ENCODE data around the gene CCN5. TPM values are rescaled to one million over a fixed set of nuclear protein-coding genes. Genes with fewer than 3 reads are reported as not detected.

CCN5 gene
- total RNA-seq, 1 experiment from 2014 or later: 0.26 TPM

DNA sequence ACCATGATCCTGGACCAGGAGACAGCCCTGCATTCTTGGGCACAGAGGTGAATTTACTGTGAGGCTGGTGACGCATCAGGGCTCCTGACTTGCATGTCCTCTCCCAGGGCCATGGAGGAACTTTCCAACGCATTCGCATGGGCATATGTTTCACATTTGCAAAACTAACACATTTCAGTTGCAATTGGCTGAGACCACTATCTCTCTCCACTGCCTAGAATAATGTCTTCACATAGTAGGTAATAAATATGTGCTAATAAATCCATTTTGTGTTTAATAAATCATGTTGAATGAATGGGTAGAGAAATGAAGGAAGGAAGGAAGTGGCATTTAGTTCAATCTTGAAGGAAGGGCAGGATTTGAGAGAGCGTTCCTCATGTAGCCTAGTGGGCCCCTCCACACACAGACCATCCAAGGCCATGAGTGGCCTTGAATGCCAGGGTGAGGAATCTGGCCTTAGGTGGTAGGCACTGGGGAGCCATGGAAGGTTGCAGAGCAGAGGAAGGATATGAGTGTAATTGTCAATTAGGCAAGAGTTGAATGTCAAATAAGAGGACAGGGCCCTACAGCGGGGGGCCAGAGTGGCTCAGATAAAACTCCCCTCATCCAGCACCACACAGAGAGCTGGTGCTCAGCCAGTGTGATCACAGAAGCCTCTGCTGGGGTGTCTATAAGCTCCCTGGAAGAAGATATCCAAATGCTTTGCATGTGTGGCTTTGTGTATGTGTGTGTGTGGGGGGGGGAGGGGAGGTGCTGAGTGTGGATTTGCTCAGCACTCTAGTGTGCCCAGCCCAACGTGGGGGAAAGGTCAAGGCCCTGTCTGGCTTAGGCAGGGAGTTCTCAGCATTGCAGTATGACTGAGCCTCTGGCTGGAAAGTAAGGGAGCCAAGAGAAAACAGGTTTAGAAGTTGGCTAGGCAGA lies 30.9 kb upstream of the CCN5 start:
- ATAC-seq (peak; percentile 38), DNase-seq (peak; percentile 32)
- ChIA-PET CTCF (interaction anchor here (0.7 to 2.9 kb wide), 8 partner anchors 35 to 201 kb away, joined by 3 to 17 read pairs (median 4); partner anchors contain the start of genes KCNK15 and YWHAB), POLR2A (ENCODE audit: unreplicated experiment) (interaction anchor here (0.7 kb wide), 1 partner anchor 257 kb away, joined by 25 read pairs; no protein-coding TSS in a partner anchor)
- Histone ChIP-seq H3K4me1 (ENCODE audit: insufficient read depth, low read length) (peaks cover 10% of the 10 kb centered on the region), H3K27ac (ENCODE audit: low read length) (no peak overlapping the region), H3K9ac (ENCODE audit: low read length) (no peak overlapping the region), H3K4me3 (ENCODE audit: low read length) (no peak overlapping the region), H3K79me2 (ENCODE audit: low read length) (no peaks in the 10 kb centered on the region), H3K36me3 (ENCODE audit: low read depth, low read length) (no peaks in the 10 kb centered on the region), H2AFZ (ENCODE audit: low read length) (peak overlapping the region; percentile 67), H3K9me2 (replicated peaks; ENCODE audit: low read length) (no peaks in the 10 kb centered on the region), H3K9me3 (ENCODE audit: low read length) (no peaks in the 10 kb centered on the region), H3F3A (ENCODE audit: low read length, unreplicated experiment) (no peaks in the 10 kb centered on the region), H3K27me3 (ENCODE audit: low read length) (no peaks in the 10 kb centered on the region), H4K20me1 (ENCODE audit: low read length) (no peaks in the 10 kb centered on the region), H3K4me2 (ENCODE audit: low read length) (peak overlapping the region; percentile 35)
- no TSS peak for BruUV-seq (replicated peaks)
- TF ChIP-seq, protein P1, sequence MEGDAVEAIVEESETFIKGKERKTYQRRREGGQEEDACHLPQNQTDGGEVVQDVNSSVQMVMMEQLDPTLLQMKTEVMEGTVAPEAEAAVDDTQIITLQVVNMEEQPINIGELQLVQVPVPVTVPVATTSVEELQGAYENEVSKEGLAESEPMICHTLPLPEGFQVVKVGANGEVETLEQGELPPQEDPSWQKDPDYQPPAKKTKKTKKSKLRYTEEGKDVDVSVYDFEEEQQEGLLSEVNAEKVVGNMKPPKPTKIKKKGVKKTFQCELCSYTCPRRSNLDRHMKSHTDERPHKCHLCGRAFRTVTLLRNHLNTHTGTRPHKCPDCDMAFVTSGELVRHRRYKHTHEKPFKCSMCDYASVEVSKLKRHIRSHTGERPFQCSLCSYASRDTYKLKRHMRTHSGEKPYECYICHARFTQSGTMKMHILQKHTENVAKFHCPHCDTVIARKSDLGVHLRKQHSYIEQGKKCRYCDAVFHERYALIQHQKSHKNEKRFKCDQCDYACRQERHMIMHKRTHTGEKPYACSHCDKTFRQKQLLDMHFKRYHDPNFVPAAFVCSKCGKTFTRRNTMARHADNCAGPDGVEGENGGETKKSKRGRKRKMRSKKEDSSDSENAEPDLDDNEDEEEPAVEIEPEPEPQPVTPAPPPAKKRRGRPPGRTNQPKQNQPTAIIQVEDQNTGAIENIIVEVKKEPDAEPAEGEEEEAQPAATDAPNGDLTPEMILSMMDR (conservative IDR thresholded peaks at IDR 0.05; ENCODE audit: low read depth, low read length): no peak
- TF ChIP-seq EZH2phosphoT487 (IDR thresholded peaks at IDR 0.05; ENCODE audit: borderline replicate concordance, low read length): no peak
- no peak for TF ChIP-seq EZH2 (IDR thresholded peaks at IDR 0.05; ENCODE audit: low read length, unreplicated experiment)
- intact Hi-C loops (cut with micrococcal nuclease): loop anchor here (2.0 kb wide), 1 partner anchor 182 kb away; no protein-coding TSS in a partner anchor

GRCh38 chr20:44686934-44687333 lies 28.2 kb upstream of the CCN5 start:
- CTCF ChIA-PET: no interaction called here
- Histone ChIP-seq H3F3A (ENCODE audit: low read length, unreplicated experiment) (no peaks in the 10 kb centered on the region), H3K9me3 (ENCODE audit: low read length) (no peaks in the 10 kb centered on the region), H3K9me2 (replicated peaks; ENCODE audit: low read length) (no peaks in the 10 kb centered on the region), H3K4me2 (ENCODE audit: low read length) (no peak overlapping the region), H3K9ac (ENCODE audit: low read length) (no peak overlapping the region), H4K20me1 (ENCODE audit: low read length) (no peaks in the 10 kb centered on the region), H3K36me3 (ENCODE audit: low read depth, low read length) (no peaks in the 10 kb centered on the region), H3K27me3 (ENCODE audit: low read length) (no peaks in the 10 kb centered on the region), H3K27ac (ENCODE audit: low read length) (no peak overlapping the region), H3K79me2 (ENCODE audit: low read length) (no peaks in the 10 kb centered on the region), H3K4me3 (ENCODE audit: low read length) (no peak overlapping the region), H2AFZ (ENCODE audit: low read length) (no peak overlapping the region), H3K4me1 (ENCODE audit: insufficient read depth, low read length) (peaks cover 12% of the 10 kb centered on the region)
- no peak for ATAC-seq
- POLR2A ChIA-PET (ENCODE audit: unreplicated experiment): no interaction called here
- DNase-seq: no peak
- TF ChIP-seq EZH2phosphoT487 (IDR thresholded peaks at IDR 0.05; ENCODE audit: borderline replicate concordance, low read length) (no peak), EZH2 (IDR thresholded peaks at IDR 0.05; ENCODE audit: low read length, unreplicated experiment) (no peak)
- TF ChIP-seq, protein P1 (conservative IDR thresholded peaks at IDR 0.05; ENCODE audit: low read depth, low read length): no peak
- intact Hi-C loops (cut with micrococcal nuclease): no loop called here
- no TSS peak for BruUV-seq (replicated peaks)
